Pancreas (tissue), 10 donors: Measurements from ENCODE around the gene RPL18. TPM values are rescaled to one million over a fixed set of nuclear protein-coding genes. Genes with fewer than 3 reads are reported as not detected.
A peak's percentile ranks its signal among the peaks of the same experiment; 100 is the strongest.
"Not testable (repeated sequence)": the region's sequence is repeated elsewhere in the genome, so short reads cannot be mapped to it uniquely, and the experiment has no call there.

Source experiments
- ATAC-seq, 4 donors: fragments of 200-7000 bp; cut with Tn5 transposase; one replicate each; pipeline versions ENCODE4 v1.8.0 to v1.9.1; 2020; ENCODE audit warnings: mild to moderate bottlenecking in 4 of 4, moderate library complexity in 4 of 4
- DNase-seq, 6 donors: peaks; one replicate each; pipeline ENCODE4 v3.0.0-alpha.2; 2020
- FAIRE-seq: peaks from 2 replicates; lab custom pipeline; 2012; peaks lifted over from hg19 to GRCh38; lab: Jason Lieb, UNC
- H3K27ac ChIP-seq, 4 donors: fragments of 200-600 bp; sonication (generic); 1 replicate in 3 of 4; 2 replicates in 1 of 4; pipeline versions ENCODE4 v1.5.0 to v1.8.0; 2020
- H3K27me3 ChIP-seq, 4 donors: fragments of 200-600 bp; one replicate each; pipeline ENCODE4 v1.8.0; 2021
- H3K36me3 ChIP-seq, 3 donors: fragments of 200-600 bp; sonication (generic) in 1 of 3; one replicate each; pipeline versions ENCODE4 v1.5.0 to v1.8.0; 2020 to 2021
- H3K4me1 ChIP-seq, 3 donors: fragments of 200-600 bp; one replicate each; pipeline ENCODE4 v1.8.0; 2021
- H3K4me3 ChIP-seq, 4 donors: fragments of 200-600 bp; sonication (generic) in 2 of 4; one replicate each; pipeline versions ENCODE4 v1.5.0 to v1.8.0; 2020 to 2021
- H3K9me3 ChIP-seq, 4 donors: fragments of 200-600 bp; one replicate each; pipeline ENCODE4 v1.8.0; 2021
- WGBS, 2 donors: extraction: QIAGEN DNeasy Blood & Tissue Kit; methylation state at CpG; one replicate each; pipeline ENCODE4 v1.1.7; 2013; 5-methylcytosine and 5-hydroxymethylcytosine counted together
- intact Hi-C, 3 donors: fragments of 100-400 bp; cut with DNase I; formaldehyde crosslinking; loops; one replicate each; pipeline versions ENCODE4 v1.11.1 to v1.14.2; 2022
- polyA plus RNA-seq, 2 donors: library from polyadenylated mRNA; stranded (reverse); fragments of 200-250 nt; gene quantifications; one replicate each; pipeline ENCODE4 v1.2.3, GENCODE V29; 2013
- total RNA-seq, 6 donors: library from RNA; stranded (reverse); fragmentation: NEBNext Ultra II Directional in 4 of 6; extraction: Animal tissue kit (Norgen Biotek cat#: 25700) in 4 of 6; gene quantifications; one replicate each; pipeline versions ENCODE4 v1.2.1 to v1.2.4, GENCODE V29; 2021 to 2023
- TF ChIP-seq, protein P1 (sequence below), 4 donors: fragments of 200-600 bp; sonication (generic) in 3 of 4; IDR thresholded peaks; one replicate each; pipeline versions ENCODE4 v1.5.0 to v1.8.0; 2021; ENCODE audit warnings: antibody characterized with exemption in 4 of 4
- donor health status: healthy with polysubstance abuse.
- donor health status: DM: no; HTN: no; CAD: no; lungs with moderate emphysema.
- donor health status: DM: no; HTN: no; CAD: no.
- donor health status: control.
- donor health status: control.
- donor health status: Bipolar disorder and iron deficiency.
- donor health status: DM: yes; HTN: yes; CAD: no.
- donor health status: DM: no; HTN: no; CAD: no.
- donor health status: DM: no; HTN: no; CAD: no.
- donor health status: DM: yes; HTN: yes; CAD: no.

The RPL18 gene
- total and polyA plus RNA-seq, 8 donors = 881 to 2,344 (median 1,245) TPM

- 19 to 23% methylated on average over 7 of the region's 7 CpGs for WGBS, 2 donors
- peak overlapping the region in 2 of 4 donors; percentile 75 to 84 for H3K4me3 ChIP-seq
- FAIRE-seq = no peak
Observed at GRCh38 chr19:48634036-48634342, 15.0 kb upstream of the RPL18 start.

DNA sequence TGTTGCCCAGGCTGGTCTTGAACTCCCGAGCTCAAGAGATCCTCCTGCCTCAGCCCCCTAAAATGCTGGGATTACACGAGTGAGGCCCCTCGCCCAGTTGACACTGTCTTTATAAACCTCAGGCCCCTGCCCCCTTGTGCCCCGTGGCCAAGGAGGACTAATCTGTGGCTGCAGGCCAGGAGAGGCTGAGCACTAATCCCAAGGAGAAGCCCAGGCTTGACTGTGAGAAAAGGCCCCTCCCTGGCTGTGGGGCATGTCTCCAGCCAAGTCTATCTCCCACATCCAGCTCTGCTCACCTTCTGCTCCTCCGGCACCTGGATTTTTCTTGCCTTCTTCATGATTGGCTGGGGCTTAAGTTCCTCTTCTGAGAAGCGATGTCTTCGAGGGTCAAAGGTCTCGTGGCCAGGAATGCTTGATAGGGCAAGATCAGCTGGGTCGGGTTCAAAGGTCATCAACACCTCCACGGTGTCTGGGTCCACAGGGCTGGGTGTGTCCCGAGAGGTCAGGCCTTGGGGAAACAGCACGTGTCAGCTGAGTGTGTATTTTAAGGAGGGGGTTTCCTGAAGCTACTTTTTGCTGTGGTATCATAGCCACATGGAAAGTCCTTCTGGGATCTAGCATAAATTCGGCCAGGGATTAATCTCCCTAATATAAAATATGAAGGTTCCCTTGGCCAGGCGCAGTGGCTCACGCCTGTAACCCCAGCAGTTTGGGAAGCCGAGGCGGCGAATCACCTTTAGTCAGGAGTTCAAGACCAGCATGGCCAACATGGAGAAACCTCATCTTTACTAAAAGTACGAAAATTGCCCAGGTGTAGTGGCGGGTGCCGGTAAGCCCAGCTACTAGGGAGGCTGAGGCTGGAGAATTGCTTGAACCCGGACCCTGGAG lies 14.4 kb upstream of the RPL18 start:
- intact Hi-C loops = no loop called here
- FAIRE-seq (no peak), DNase-seq (peak in 2 of 6 donors; percentile 47 to 58), ATAC-seq (no peak)
- no peaks in the 10 kb centered on the region for H3K27me3 ChIP-seq
- H3K4me3 ChIP-seq = peak overlapping the region in 2 of 4 donors; percentile 75 to 84
- peaks cover 0 to 11% (median 0%) of the 10 kb centered on the region in 3 donors for H3K36me3 ChIP-seq
- no peaks in the 10 kb centered on the region for H3K9me3 ChIP-seq
- peak overlapping the region; percentile 90 to 97 (median 92) for H3K27ac ChIP-seq
- TF ChIP-seq, protein P1, sequence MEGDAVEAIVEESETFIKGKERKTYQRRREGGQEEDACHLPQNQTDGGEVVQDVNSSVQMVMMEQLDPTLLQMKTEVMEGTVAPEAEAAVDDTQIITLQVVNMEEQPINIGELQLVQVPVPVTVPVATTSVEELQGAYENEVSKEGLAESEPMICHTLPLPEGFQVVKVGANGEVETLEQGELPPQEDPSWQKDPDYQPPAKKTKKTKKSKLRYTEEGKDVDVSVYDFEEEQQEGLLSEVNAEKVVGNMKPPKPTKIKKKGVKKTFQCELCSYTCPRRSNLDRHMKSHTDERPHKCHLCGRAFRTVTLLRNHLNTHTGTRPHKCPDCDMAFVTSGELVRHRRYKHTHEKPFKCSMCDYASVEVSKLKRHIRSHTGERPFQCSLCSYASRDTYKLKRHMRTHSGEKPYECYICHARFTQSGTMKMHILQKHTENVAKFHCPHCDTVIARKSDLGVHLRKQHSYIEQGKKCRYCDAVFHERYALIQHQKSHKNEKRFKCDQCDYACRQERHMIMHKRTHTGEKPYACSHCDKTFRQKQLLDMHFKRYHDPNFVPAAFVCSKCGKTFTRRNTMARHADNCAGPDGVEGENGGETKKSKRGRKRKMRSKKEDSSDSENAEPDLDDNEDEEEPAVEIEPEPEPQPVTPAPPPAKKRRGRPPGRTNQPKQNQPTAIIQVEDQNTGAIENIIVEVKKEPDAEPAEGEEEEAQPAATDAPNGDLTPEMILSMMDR (IDR thresholded peaks at IDR 0.05) = no peak
- WGBS, 2 donors = 51 to 57% methylated on average over 22 of the region's 22 CpGs
- H3K4me1 ChIP-seq = peaks cover 14 to 20% (median 19%) of the 10 kb centered on the region in 3 donors

More at GRCh38 chr19:48634036-48634342, 15.0 kb upstream of the RPL18 start:
- peaks cover 18 to 24% (median 21%) of the 10 kb centered on the region in 3 donors for H3K4me1 ChIP-seq
- no peaks in the 10 kb centered on the region for H3K9me3 ChIP-seq
- TF ChIP-seq, protein P1 (IDR thresholded peaks at IDR 0.05) = no peak
- H3K27ac ChIP-seq = peak overlapping the region; percentile 90 to 97 (median 92)
- no peak for ATAC-seq
- no peak for DNase-seq
- H3K36me3 ChIP-seq = peaks cover 0 to 11% (median 0%) of the 10 kb centered on the region in 3 donors
- no peaks in the 10 kb centered on the region for H3K27me3 ChIP-seq
- intact Hi-C loops = no loop called here

DNA sequence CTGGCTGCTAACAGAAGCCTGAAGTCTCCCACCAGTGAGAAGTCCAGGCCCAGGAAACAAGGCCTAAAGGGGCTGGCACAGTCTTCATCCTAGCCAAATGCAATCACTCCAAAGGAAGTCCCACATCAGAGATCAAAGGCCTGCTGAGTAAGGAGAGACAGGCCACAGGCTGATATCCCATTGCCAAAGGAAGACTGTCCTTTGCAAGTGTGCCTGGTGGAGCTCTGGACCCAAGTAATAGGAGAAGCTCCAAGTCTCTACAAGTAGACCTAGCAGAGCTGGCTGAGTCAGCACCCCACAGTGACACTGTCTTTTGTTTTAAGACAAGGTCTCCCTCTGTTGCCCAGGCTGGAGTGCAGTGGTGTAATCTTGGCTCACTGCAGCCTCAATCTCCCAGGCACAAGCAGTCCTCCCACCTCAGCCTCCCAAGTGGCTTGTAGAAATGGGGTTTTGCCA lies 13.7 kb upstream of the RPL18 start:
- H3K27ac ChIP-seq = no peak overlapping the region
- peaks cover 0 to 11% (median 0%) of the 10 kb centered on the region in 3 donors for H3K36me3 ChIP-seq
- H3K27me3 ChIP-seq = no peaks in the 10 kb centered on the region
- TF ChIP-seq, protein P1 (IDR thresholded peaks at IDR 0.05) = no peak
- no peaks in the 10 kb centered on the region for H3K9me3 ChIP-seq
- ATAC-seq (no peak), DNase-seq (no peak), FAIRE-seq (no peak)
- no peak overlapping the region for H3K4me3 ChIP-seq
- peaks cover 13 to 19% (median 19%) of the 10 kb centered on the region in 3 donors for H3K4me1 ChIP-seq
- intact Hi-C loops = no loop called here

- H3K27ac ChIP-seq, H3K27me3 ChIP-seq, H3K9me3 ChIP-seq, intact Hi-C loops, ATAC-seq, DNase-seq, H3K4me3 ChIP-seq, FAIRE-seq: not testable (repeated sequence)
- WGBS, 2 donors = 93 to 95% methylated on average over 11 of the region's 11 CpGs
- Histone ChIP-seq H3K36me3 (peaks cover 0 to 11% (median 0%) of the 10 kb centered on the region in 3 donors), H3K4me1 (peaks cover 13 to 19% (median 19%) of the 10 kb centered on the region in 3 donors)
Observed at GRCh38 chr19:48632286-48632685, 13.3 kb upstream of the RPL18 start.

DNA sequence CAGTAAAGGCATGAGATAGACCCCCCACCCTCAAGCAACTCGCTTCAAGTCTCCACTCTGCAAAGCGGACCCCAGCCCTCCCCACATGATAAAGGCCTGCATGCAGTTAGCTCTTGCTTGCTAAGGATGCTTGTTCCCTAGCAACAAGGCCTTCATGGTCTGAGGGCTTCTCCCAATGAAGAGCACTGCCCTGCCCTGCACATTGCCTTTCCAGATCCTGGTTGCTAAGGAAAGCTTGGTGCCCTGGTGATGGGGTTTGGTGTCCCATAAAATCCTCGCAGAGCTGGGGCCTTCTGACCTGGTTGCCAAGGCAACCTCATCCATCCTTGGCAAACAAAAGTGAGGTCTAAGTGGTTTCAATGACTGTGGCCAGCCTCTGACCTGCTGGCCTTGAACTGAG lies 12.2 kb upstream of the RPL18 start:
- no peak for DNase-seq
- Histone ChIP-seq H3K27me3 (no peaks in the 10 kb centered on the region), H3K9me3 (no peaks in the 10 kb centered on the region), H3K4me3 (no peak overlapping the region), H3K36me3 (peaks cover 0 to 11% (median 0%) of the 10 kb centered on the region in 3 donors), H3K27ac (no peak overlapping the region), H3K4me1 (peaks cover 13 to 19% (median 19%) of the 10 kb centered on the region in 3 donors)
- no peak for ATAC-seq
- intact Hi-C loops = no loop called here
- TF ChIP-seq, protein P1 (IDR thresholded peaks at IDR 0.05) = no peak
- 79 to 81% methylated on average over 3 of the region's 3 CpGs for WGBS, 2 donors
- FAIRE-seq = no peak
